Subcutaneous abdominal adipose tissue (tissue), 5 donors: ENCODE results near the gene ELF5.

Experiments
- H3K27ac ChIP-seq: one replicate; pipeline ENCODE4 v1.7.0; 2013; ENCODE audit warnings: low read depth, mild to moderate bottlenecking, inconsistent platforms, low read length, moderate library complexity
- H3K27me3 ChIP-seq, 5 donors: one replicate each; pipeline ENCODE4 v1.7.0; 2013; ENCODE audit warnings: low read length in 5 of 5, inconsistent platforms in 1 of 5; ENCODE audit not compliant: control insufficient read depth in 5 of 5, insufficient read depth in 4 of 5
- H3K36me3 ChIP-seq, 5 donors: one replicate each; pipeline ENCODE4 v1.7.0; 2013; ENCODE audit warnings: low read length in 5 of 5; ENCODE audit not compliant: control insufficient read depth in 5 of 5, insufficient read depth in 5 of 5
- H3K4me1 ChIP-seq, 5 donors: one replicate each; pipeline ENCODE4 v1.7.0; 2013; ENCODE audit warnings: low read length in 5 of 5, mild to moderate bottlenecking in 3 of 5, moderate library complexity in 1 of 5; ENCODE audit not compliant: control insufficient read depth in 5 of 5, insufficient read depth in 5 of 5
- H3K4me3 ChIP-seq, 5 donors: one replicate each; pipeline ENCODE4 v1.7.0; 2013; ENCODE audit warnings: low read length in 5 of 5, low read depth in 1 of 5
- H3K9ac ChIP-seq, 5 donors: one replicate each; pipeline ENCODE4 v1.7.0; 2013; ENCODE audit warnings: low read length in 5 of 5, mild to moderate bottlenecking in 4 of 5, moderate library complexity in 3 of 5
- H3K9me3 ChIP-seq, 5 donors: one replicate each; pipeline ENCODE4 v1.7.0; 2013; ENCODE audit warnings: low read length in 5 of 5; ENCODE audit not compliant: control insufficient read depth in 5 of 5
- donor health status: healthy.
- donor health status: healthy.
- donor health status: healthy.
- donor health status: healthy.
- donor health status: healthy.

ELF5 gene

GRCh38 chr11:34447044-34447443 is 66.5 kb downstream of the ELF5 start:
- peaks cover 24 to 37% (median 31%) of the 10 kb centered on the region in 5 donors for H3K36me3 ChIP-seq
- no peaks in the 10 kb centered on the region for H3K9me3 ChIP-seq
- H3K4me3 ChIP-seq: no peak overlapping the region
- H3K27ac ChIP-seq: no peak overlapping the region
- no peaks in the 10 kb centered on the region for H3K27me3 ChIP-seq
- H3K9ac ChIP-seq: peak overlapping the region in 1 of 5 donors; percentile 30
- peaks cover 4 to 85% (median 84%) of the 10 kb centered on the region in 5 donors for H3K4me1 ChIP-seq

GRCh38 chr11:34446386-34446785 is 67.2 kb downstream of the ELF5 start:
- Histone ChIP-seq H3K4me3 (no peak overlapping the region), H3K27ac (peak overlapping the region; percentile 31), H3K27me3 (no peaks in the 10 kb centered on the region), H3K4me1 (peaks cover 5 to 90% (median 85%) of the 10 kb centered on the region in 5 donors), H3K36me3 (peaks cover 21 to 30% (median 26%) of the 10 kb centered on the region in 5 donors), H3K9ac (peak overlapping the region in 1 of 5 donors; percentile 43), H3K9me3 (no peaks in the 10 kb centered on the region)

- H3K4me1 ChIP-seq: peaks cover 6 to 90% (median 85%) of the 10 kb centered on the region in 5 donors
- H3K9ac ChIP-seq: peak overlapping the region in 1 of 5 donors; percentile 43
- H3K27me3 ChIP-seq: no peaks in the 10 kb centered on the region
- H3K4me3 ChIP-seq: no peak overlapping the region
- H3K9me3 ChIP-seq: no peaks in the 10 kb centered on the region
- H3K27ac ChIP-seq: peak overlapping the region; percentile 31
- peaks cover 17 to 26% (median 21%) of the 10 kb centered on the region in 5 donors for H3K36me3 ChIP-seq
Observed at GRCh38 chr11:34445956-34446355, 67.6 kb downstream of the ELF5 start.

GRCh38 chr11:34444428-34444827 is 69.2 kb downstream of the ELF5 start:
- Histone ChIP-seq H3K4me1 (peaks cover 6 to 95% (median 89%) of the 10 kb centered on the region in 5 donors), H3K9me3 (no peaks in the 10 kb centered on the region), H3K36me3 (peaks cover 3 to 13% (median 10%) of the 10 kb centered on the region in 5 donors), H3K27me3 (no peaks in the 10 kb centered on the region), H3K4me3 (no peak overlapping the region), H3K27ac (peak overlapping the region; percentile 73), H3K9ac (no peak overlapping the region)

- no peaks in the 10 kb centered on the region for H3K9me3 ChIP-seq
- H3K36me3 ChIP-seq: peaks cover 3 to 7% (median 6%) of the 10 kb centered on the region in 5 donors
- peak overlapping the region; percentile 73 for H3K27ac ChIP-seq
- no peak overlapping the region for H3K9ac ChIP-seq
- peaks cover 3 to 86% (median 82%) of the 10 kb centered on the region in 5 donors for H3K4me1 ChIP-seq
- H3K4me3 ChIP-seq: no peak overlapping the region
- no peaks in the 10 kb centered on the region for H3K27me3 ChIP-seq
Observed at GRCh38 chr11:34443136-34443535, 70.5 kb downstream of the ELF5 start.

GRCh38 chr11:34441814-34442213 is 71.8 kb downstream of the ELF5 start:
- peaks cover 3 to 85% (median 79%) of the 10 kb centered on the region in 5 donors for H3K4me1 ChIP-seq
- peak overlapping the region in 2 of 5 donors; percentile 30 to 32 for H3K4me3 ChIP-seq
- H3K27ac ChIP-seq: peak overlapping the region; percentile 99

GRCh38 chr11:34439610-34440198 is 73.9 kb downstream of the ELF5 start:
- Histone ChIP-seq H3K27ac (peak overlapping the region; percentile 99), H3K9me3 (no peaks in the 10 kb centered on the region), H3K27me3 (no peaks in the 10 kb centered on the region), H3K4me1 (peaks cover 3 to 66% (median 59%) of the 10 kb centered on the region in 5 donors), H3K36me3 (peaks cover 0 to 7% (median 0%) of the 10 kb centered on the region in 5 donors), H3K9ac (peak overlapping the region; percentile 80 to 95 (median 93)), H3K4me3 (peak overlapping the region; percentile 86 to 96 (median 92))

More at GRCh38 chr11:34441814-34442213, 71.8 kb downstream of the ELF5 start:
- Histone ChIP-seq H3K27me3 (no peaks in the 10 kb centered on the region), H3K9me3 (no peaks in the 10 kb centered on the region), H3K36me3 (peaks cover 0 to 7% (median 4%) of the 10 kb centered on the region in 5 donors), H3K9ac (no peak overlapping the region)

- H3K9me3 ChIP-seq: no peaks in the 10 kb centered on the region
- H3K9ac ChIP-seq: peak within 1 kb of the TSS; percentile 80 to 95 (median 93)
- peaks cover 0 to 7% (median 0%) of the 10 kb centered on the region in 5 donors for H3K36me3 ChIP-seq
- H3K4me3 ChIP-seq: peak within 1 kb of the TSS; percentile 86 to 96 (median 92)
- peak within 1 kb of the TSS; percentile 99 for H3K27ac ChIP-seq
- peaks cover 3 to 57% (median 50%) of the 10 kb centered on the region in 5 donors for H3K4me1 ChIP-seq
- H3K27me3 ChIP-seq: no peaks in the 10 kb centered on the region
Observed at GRCh38 chr11:34438529-34439507, 74.8 kb downstream of the ELF5 start, which contains the start of gene CAT. Gene CAT, plus strand, starts transcription at chr11:34438934. Its CDS starts 80 bp downstream, at chr11:34439014.

GRCh38 chr11:34437224-34438125 is 76.1 kb downstream of the ELF5 start:
- peak overlapping the region; percentile 68 to 93 (median 90) for H3K4me3 ChIP-seq
- H3K27ac ChIP-seq: peak overlapping the region; percentile 99
- peaks cover 2 to 46% (median 37%) of the 10 kb centered on the region in 5 donors for H3K4me1 ChIP-seq
- peaks cover 0 to 4% (median 0%) of the 10 kb centered on the region in 5 donors for H3K36me3 ChIP-seq
- peak overlapping the region in 3 of 5 donors; percentile 70 to 95 (median 80) for H3K9ac ChIP-seq
- H3K9me3 ChIP-seq: no peaks in the 10 kb centered on the region
- no peaks in the 10 kb centered on the region for H3K27me3 ChIP-seq
